ENCODE data around the gene LAPTM4A. TPM values are rescaled to one million over a fixed set of nuclear protein-coding genes. Genes with fewer than 3 reads are reported as not detected.

LAPTM4A gene
- total RNA-seq, 1 donor from 2014 or later: 300 TPM

GRCh38 chr2:20052861-20053281 is 1.4 kb upstream of the LAPTM4A start:
- Histone ChIP-seq H3K79me2 (ENCODE audit: insufficient read depth, low read length) (peaks cover 36% of the 10 kb centered on the region), H4K20me1 (ENCODE audit: insufficient read depth, low read length) (peaks cover 28% of the 10 kb centered on the region), H3K9me3 (ENCODE audit: insufficient read depth, low read depth, low read length) (no peaks in the 10 kb centered on the region), H3K36me3 (ENCODE audit: insufficient read depth, low read length) (no peaks in the 10 kb centered on the region), H3K27me3 (ENCODE audit: insufficient read depth, low read length) (no peaks in the 10 kb centered on the region), H3K9ac (ENCODE audit: low read length) (peak overlapping the region; percentile 92), H3K4me3 (ENCODE audit: insufficient read depth, low read depth, low read length) (peak overlapping the region; percentile 98), H3K27ac (ENCODE audit: low read depth, low read length) (peak overlapping the region; percentile 100), H3K4me2 (ENCODE audit: low read length) (peak overlapping the region; percentile 99), H2AFZ (ENCODE audit: low read depth, low read length) (peak overlapping the region; percentile 97), H3K4me1 (ENCODE audit: insufficient read depth, low read length) (peaks cover 5% of the 10 kb centered on the region)
- Mint-ChIP-seq H3K27me3 (ENCODE audit: low read depth, unreplicated experiment) (no peaks in the 10 kb centered on the region), H3K9me3 (ENCODE audit: unreplicated experiment) (no peaks in the 10 kb centered on the region), H3K27ac (ENCODE audit: unreplicated experiment) (no peak overlapping the region), H3K36me3 (ENCODE audit: low read depth, unreplicated experiment) (no peaks in the 10 kb centered on the region), H3K4me3 (ENCODE audit: unreplicated experiment) (no peak overlapping the region), H3K4me1 (ENCODE audit: low read depth, unreplicated experiment) (peaks cover 5% of the 10 kb centered on the region)
- no peak for FAIRE-seq
- no peak for TF ChIP-seq EZH2 (IDR thresholded peaks at IDR 0.05; ENCODE audit: insufficient read depth, low read length)
- TF ChIP-seq, protein P1, sequence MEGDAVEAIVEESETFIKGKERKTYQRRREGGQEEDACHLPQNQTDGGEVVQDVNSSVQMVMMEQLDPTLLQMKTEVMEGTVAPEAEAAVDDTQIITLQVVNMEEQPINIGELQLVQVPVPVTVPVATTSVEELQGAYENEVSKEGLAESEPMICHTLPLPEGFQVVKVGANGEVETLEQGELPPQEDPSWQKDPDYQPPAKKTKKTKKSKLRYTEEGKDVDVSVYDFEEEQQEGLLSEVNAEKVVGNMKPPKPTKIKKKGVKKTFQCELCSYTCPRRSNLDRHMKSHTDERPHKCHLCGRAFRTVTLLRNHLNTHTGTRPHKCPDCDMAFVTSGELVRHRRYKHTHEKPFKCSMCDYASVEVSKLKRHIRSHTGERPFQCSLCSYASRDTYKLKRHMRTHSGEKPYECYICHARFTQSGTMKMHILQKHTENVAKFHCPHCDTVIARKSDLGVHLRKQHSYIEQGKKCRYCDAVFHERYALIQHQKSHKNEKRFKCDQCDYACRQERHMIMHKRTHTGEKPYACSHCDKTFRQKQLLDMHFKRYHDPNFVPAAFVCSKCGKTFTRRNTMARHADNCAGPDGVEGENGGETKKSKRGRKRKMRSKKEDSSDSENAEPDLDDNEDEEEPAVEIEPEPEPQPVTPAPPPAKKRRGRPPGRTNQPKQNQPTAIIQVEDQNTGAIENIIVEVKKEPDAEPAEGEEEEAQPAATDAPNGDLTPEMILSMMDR (IDR thresholded peaks at IDR 0.05; ENCODE audit: insufficient read depth, low read depth, low read length): no peak
- peak; percentile 80 for DNase-seq (ENCODE audit: low read depth)

- Mint-ChIP-seq H3K27ac (ENCODE audit: unreplicated experiment) (no peak overlapping the region), H3K4me1 (ENCODE audit: low read depth, unreplicated experiment) (peaks cover 8% of the 10 kb centered on the region), H3K36me3 (ENCODE audit: low read depth, unreplicated experiment) (no peaks in the 10 kb centered on the region), H3K27me3 (ENCODE audit: low read depth, unreplicated experiment) (no peaks in the 10 kb centered on the region), H3K9me3 (ENCODE audit: unreplicated experiment) (no peaks in the 10 kb centered on the region), H3K4me3 (ENCODE audit: unreplicated experiment) (no peak overlapping the region)
- Histone ChIP-seq H3K4me3 (ENCODE audit: insufficient read depth, low read depth, low read length) (peak overlapping the region; percentile 98), H3K9me3 (ENCODE audit: insufficient read depth, low read depth, low read length) (no peaks in the 10 kb centered on the region), H3K4me1 (ENCODE audit: insufficient read depth, low read length) (peaks cover 5% of the 10 kb centered on the region), H3K9ac (ENCODE audit: low read length) (peak overlapping the region; percentile 92), H2AFZ (ENCODE audit: low read depth, low read length) (peak overlapping the region; percentile 97), H3K27ac (ENCODE audit: low read depth, low read length) (peak overlapping the region; percentile 100), H4K20me1 (ENCODE audit: insufficient read depth, low read length) (peaks cover 28% of the 10 kb centered on the region), H3K27me3 (ENCODE audit: insufficient read depth, low read length) (no peaks in the 10 kb centered on the region), H3K4me2 (ENCODE audit: low read length) (peak overlapping the region; percentile 99), H3K79me2 (ENCODE audit: insufficient read depth, low read length) (peaks cover 40% of the 10 kb centered on the region), H3K36me3 (ENCODE audit: insufficient read depth, low read length) (no peaks in the 10 kb centered on the region)
- peak; percentile 34 for DNase-seq (ENCODE audit: low read depth)
- no peak for FAIRE-seq
- TF ChIP-seq, protein P1 (IDR thresholded peaks at IDR 0.05; ENCODE audit: insufficient read depth, low read depth, low read length): no peak
- TF ChIP-seq EZH2 (IDR thresholded peaks at IDR 0.05; ENCODE audit: insufficient read depth, low read length): no peak
These were observed 912 bp upstream of the LAPTM4A start for GRCh38 chr2:20052229-20052851.
